HCT116 (cell line): ENCODE measurements around the gene DYNLT1. TPM values are rescaled to one million over a fixed set of nuclear protein-coding genes. Genes with fewer than 3 reads are reported as not detected.

Source experiments
- ATAC-seq: fragments of 200-7000 bp; cut with Tn5 transposase; 2 replicates; pipeline ENCODE4 v1.9.1; 2020; ENCODE audit warnings: mild to moderate bottlenecking, moderate library complexity
- BruUV-seq: library from RNA; stranded (reverse); fragments of 400-500 nt; replicated peaks from 2 replicates; lab custom pipeline; 2021; lab: Mats Ljungman, UMichigan
- CTCF ChIA-PET: fragments of 300-600 bp; sonication (Branson Sonifier 250); formaldehyde crosslinking; loops from one replicate; lab custom pipeline; 2021; ENCODE audit warnings: antibody characterized with exemption; lab: Charles Lee
- POLR2A ChIA-PET: fragments of 300-600, 350-600 bp; sonication (Branson Sonifier 250); formaldehyde crosslinking; loops from one replicate; lab custom pipeline; 2021; ENCODE audit warnings: antibody characterized with exemption; lab: Charles Lee
- RAD21 ChIA-PET, 2 experiments: fragments of 300-600 bp; sonication (Branson Sonifier 250); formaldehyde crosslinking; loops; one replicate each; lab custom pipeline; 2023; ENCODE audit warnings: low total read pairs in 2 of 2; ENCODE audit not compliant: uncharacterized antibody in 2 of 2, unreplicated experiment in 2 of 2, low non-redundant PET in 1 of 2; lab: Charles Lee
- DNase-seq: peaks from one replicate; pipeline ENCODE4 v3.0.0-alpha.2; 2010; ENCODE audit warnings: low read depth, low spot score
- H2AFZ ChIP-seq: fragments of 200-600 bp; shearing (Covaris generic), sonication (generic); 2 replicates; pipeline ENCODE4 v1.6.1; 2017; ENCODE audit warnings: low read depth, mixed run types, mixed read lengths, antibody characterized with exemption, low read length; ENCODE audit not compliant: poor library complexity, severe bottlenecking
- H3K27ac ChIP-seq: 2 replicates; pipeline ENCODE4 v1.5.1; 2012; ENCODE audit warnings: low read depth, low read length
- H3K27me3 ChIP-seq: fragments of 200-600 bp; sonication (generic); 2 replicates; pipeline ENCODE4 v1.6.1; 2016; ENCODE audit warnings: mixed run types, low read length, mixed read lengths; ENCODE audit not compliant: insufficient read depth
- H3K36me3 ChIP-seq, 2 experiments: fragments of 200-500 bp in 1 of 2; fragments of 200-600 bp in 1 of 2; sonication (Bioruptor generic) in 1 of 2; sonication (generic) in 1 of 2; 2 replicates each; pipeline versions ENCODE4 v1.5.1 to v1.6.1; 2014 to 2016; ENCODE audit warnings: low read length in 2 of 2, inconsistent platforms in 1 of 2, mixed read lengths in 1 of 2, mixed run types in 1 of 2; ENCODE audit not compliant: insufficient read depth in 2 of 2, control insufficient read depth in 1 of 2
- H3K4me1 ChIP-seq, 2 experiments: fragments of 200-600 bp in 1 of 2; sonication (generic) in 1 of 2; 2 replicates each; pipeline versions ENCODE4 v1.5.1 to v1.6.1; 2012 to 2017; ENCODE audit warnings: low read length in 2 of 2, inconsistent platforms in 1 of 2, mild to moderate bottlenecking in 1 of 2, mixed read lengths in 1 of 2, mixed run types in 1 of 2, moderate library complexity in 1 of 2; ENCODE audit not compliant: insufficient read depth in 2 of 2, control insufficient read depth in 1 of 2
- H3K4me2 ChIP-seq: fragments of 200-600 bp; sonication (generic); 2 replicates; pipeline ENCODE4 v1.6.1; 2017; ENCODE audit warnings: mixed run types, low read length, mixed read lengths
- H3K4me3 ChIP-seq, 2 experiments: fragments of 200-600 bp in 1 of 2; sonication (generic) in 1 of 2; replicated peaks in 1 of 2; 2 replicates each; pipeline ENCODE4 v1.5.1; 2011 to 2016; ENCODE audit warnings: low read length in 2 of 2, control low read depth in 1 of 2, low read depth in 1 of 2, mild to moderate bottlenecking in 1 of 2, mixed read lengths in 1 of 2, mixed run types in 1 of 2
- H3K79me2 ChIP-seq: fragments of 200-600 bp; sonication (generic); 2 replicates; pipeline ENCODE4 v1.6.1; 2017; ENCODE audit warnings: mild to moderate bottlenecking, mixed run types, low read length, moderate library complexity, mixed read lengths; ENCODE audit not compliant: insufficient read depth
- H3K9ac ChIP-seq: fragments of 200-600 bp; sonication (generic); 2 replicates; pipeline ENCODE4 v1.6.1; 2016; ENCODE audit warnings: low read length, mixed read lengths
- H3K9me2 ChIP-seq: fragments of 200-600 bp; sonication (generic), shearing (Covaris generic); 2 replicates; pipeline ENCODE4 v1.6.1; 2017; ENCODE audit warnings: mixed run types, mild to moderate bottlenecking, moderate library complexity; ENCODE audit not compliant: insufficient read depth
- H3K9me3 ChIP-seq, 2 experiments: fragments of 200-500 bp in 1 of 2; fragments of 200-600 bp in 1 of 2; sonication (Bioruptor generic) in 1 of 2; sonication (generic) in 1 of 2; 2 replicates each; pipeline ENCODE4 v1.6.1; 2014 to 2017; ENCODE audit warnings: low read length in 2 of 2, mixed read lengths in 2 of 2, inconsistent platforms in 1 of 2, low read depth in 1 of 2, mild to moderate bottlenecking in 1 of 2, mixed run types in 1 of 2, moderate library complexity in 1 of 2; ENCODE audit not compliant: control insufficient read depth in 1 of 2, insufficient read depth in 1 of 2
- H4K20me1 ChIP-seq: fragments of 200-600 bp; sonication (generic), shearing (Covaris generic); 2 replicates; pipeline ENCODE4 v1.6.1; 2017; ENCODE audit warnings: mixed run types, mild to moderate bottlenecking, moderate library complexity; ENCODE audit not compliant: insufficient read depth
- ATF3 ChIP-seq: IDR thresholded peaks from 2 replicates; pipeline ENCODE4 v1.6.1; 2012
- CBX3 ChIP-seq: IDR thresholded peaks from 2 replicates; pipeline ENCODE4 v1.6.1; 2012; ENCODE audit warnings: low read depth
- CEBPB ChIP-seq: IDR thresholded peaks from 2 replicates; pipeline ENCODE4 v1.6.1; 2012; ENCODE audit warnings: low read depth
- EGR1 ChIP-seq: IDR thresholded peaks from 2 replicates; pipeline ENCODE4 v1.6.1; 2012; ENCODE audit warnings: low read depth
- ELF1 ChIP-seq: IDR thresholded peaks from 2 replicates; pipeline ENCODE4 v1.6.1; 2012; ENCODE audit warnings: low read depth, borderline replicate concordance
- EZH2 ChIP-seq: fragments of 200-600 bp; sonication (generic); IDR thresholded peaks from 2 replicates; pipeline ENCODE4 v1.6.1; 2017; ENCODE audit warnings: antibody characterized with exemption, mixed run types
- EZH2phosphoT487 ChIP-seq: fragments of 200-600 bp; IDR thresholded peaks from 2 replicates; pipeline ENCODE4 v1.6.1; 2018; ENCODE audit warnings: antibody characterized with exemption, borderline replicate concordance
- POLR2AphosphoS5 ChIP-seq: IDR thresholded peaks from 2 replicates; pipeline ENCODE4 v1.6.1; 2011; ENCODE audit warnings: mild to moderate bottlenecking, low read depth, low read length, moderate library complexity
- SRF ChIP-seq: IDR thresholded peaks from 2 replicates; pipeline ENCODE4 v1.6.1; 2012; ENCODE audit warnings: low read depth
- TCF7L2 ChIP-seq: IDR thresholded peaks from 2 replicates; pipeline ENCODE4 v1.7.0; 2011; ENCODE audit warnings: borderline replicate concordance, inconsistent platforms; ENCODE audit not compliant: insufficient read depth, insufficient read length; ENCODE audit errors: extremely low read depth
- YY1 ChIP-seq: IDR thresholded peaks from 2 replicates; pipeline ENCODE4 v1.6.1; 2011; ENCODE audit warnings: low read length, low read depth, moderate library complexity, mild to moderate bottlenecking; ENCODE audit not compliant: insufficient replicate concordance; ENCODE audit errors: extremely low read depth
- ZFX ChIP-seq: fragments of 450-650 bp; IDR thresholded peaks from 2 replicates; pipeline ENCODE4 v1.6.1; 2017
- ZNF274 ChIP-seq: fragments of 200-500 bp; sonication (Bioruptor generic); IDR thresholded peaks from 2 replicates; pipeline ENCODE4 v1.6.1; 2014; ENCODE audit warnings: mild to moderate bottlenecking, low read depth, low read length, inconsistent platforms
- intact Hi-C: fragments of 100-400 bp; cut with micrococcal nuclease; formaldehyde crosslinking; loops from 2 replicates; pipeline ENCODE4 v1.10.0; 2022
- total RNA-seq: library from RNA; stranded (reverse); gene quantifications from one replicate; pipeline ENCODE4 v1.2.1, GENCODE V29; 2021; ENCODE audit not compliant: unreplicated experiment

Gene DYNLT1
- total RNA-seq, 1 experiment from 2014 or later = 239 TPM

GRCh38 chr6:158687506-158687905, 43.0 kb upstream of the DYNLT1 start:
- BruUV-seq = no TSS peak
- no peak for ATAC-seq
- RAD21 ChIA-PET = no interaction called here
- no peaks in the 10 kb centered on the region for H4K20me1 ChIP-seq
- H3K9ac ChIP-seq = no peak overlapping the region
- peaks cover 16 to 24% of the 10 kb centered on the region in 2 experiments for H3K4me1 ChIP-seq
- POLR2A ChIA-PET = interaction anchor here (2.2 kb wide), 1 partner anchor 124 kb away, joined by 17 read pairs; no protein-coding TSS in a partner anchor
- H3K9me2 ChIP-seq = no peaks in the 10 kb centered on the region
- H3K4me3 ChIP-seq = no peak overlapping the region
- 0 out of 4 replicates have a peak, but pooled peaks cover 0 to 5% of the 10 kb centered on the region in 2 experiments for H3K36me3 ChIP-seq
- H3K9me3 ChIP-seq = peaks cover 0 to 6% of the 10 kb centered on the region in 2 experiments; a peak in 1 of 4 replicates
- CTCF ChIA-PET = no interaction called here
- H3K27ac ChIP-seq = peak overlapping the region; percentile 67
- no peak for TF ChIP-seq POLR2AphosphoS5
- TF ChIP-seq ZNF274 = no peak
- TF ChIP-seq YY1 = no peak
- TF ChIP-seq ATF3 = no peak
- no peak for TF ChIP-seq SRF
- no peak for TF ChIP-seq EZH2
- TF ChIP-seq EGR1 = no peak
- TF ChIP-seq CEBPB = no peak
- TF ChIP-seq ELF1 = no peak
- TF ChIP-seq ZFX = no peak
- no peak for TF ChIP-seq EZH2phosphoT487
- no peak for TF ChIP-seq TCF7L2
- no peak for TF ChIP-seq CBX3
- TF ChIP-seq, all 23 proteins: peak for 0
- no peak overlapping the region for H3K4me2 ChIP-seq
- H3K79me2 ChIP-seq = no peaks in the 10 kb centered on the region
- no peaks in the 10 kb centered on the region for H3K27me3 ChIP-seq
- no peak overlapping the region for H2AFZ ChIP-seq
- intact Hi-C loops = no loop called here
- DNase-seq = no peak
